Fibroblast of villous mesenchyme (primary cell): Measurements from ENCODE around the gene PTGER2. TPM values are rescaled to one million over a fixed set of nuclear protein-coding genes. Genes with fewer than 3 reads are reported as not detected.

Experiments used
- DNase-seq: peaks from one replicate; pipeline ENCODE4 v3.0.0-alpha.2; 2010; ENCODE audit warnings: low read depth
- H3K4me3 ChIP-seq: 2 replicates; pipeline ENCODE4 v1.5.1; 2011; ENCODE audit warnings: low read depth, mild to moderate bottlenecking, low read length
- total RNA-seq: library from RNA; depleted of rRNA; stranded (reverse); fragments of >200 nt; gene quantifications from 2 replicates; pipeline ENCODE4 v1.2.3, GENCODE V29; 2012
- TF ChIP-seq, protein P1 (sequence below): IDR thresholded peaks from 2 replicates; pipeline ENCODE4 v1.5.1; 2012; ENCODE audit warnings: low read depth, mild to moderate bottlenecking, low read length; ENCODE audit not compliant: insufficient read depth

The PTGER2 gene, protein sequence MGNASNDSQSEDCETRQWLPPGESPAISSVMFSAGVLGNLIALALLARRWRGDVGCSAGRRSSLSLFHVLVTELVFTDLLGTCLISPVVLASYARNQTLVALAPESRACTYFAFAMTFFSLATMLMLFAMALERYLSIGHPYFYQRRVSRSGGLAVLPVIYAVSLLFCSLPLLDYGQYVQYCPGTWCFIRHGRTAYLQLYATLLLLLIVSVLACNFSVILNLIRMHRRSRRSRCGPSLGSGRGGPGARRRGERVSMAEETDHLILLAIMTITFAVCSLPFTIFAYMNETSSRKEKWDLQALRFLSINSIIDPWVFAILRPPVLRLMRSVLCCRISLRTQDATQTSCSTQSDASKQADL
- 1.3 and 5.2 TPM in 2 replicates for total RNA-seq

DNA sequence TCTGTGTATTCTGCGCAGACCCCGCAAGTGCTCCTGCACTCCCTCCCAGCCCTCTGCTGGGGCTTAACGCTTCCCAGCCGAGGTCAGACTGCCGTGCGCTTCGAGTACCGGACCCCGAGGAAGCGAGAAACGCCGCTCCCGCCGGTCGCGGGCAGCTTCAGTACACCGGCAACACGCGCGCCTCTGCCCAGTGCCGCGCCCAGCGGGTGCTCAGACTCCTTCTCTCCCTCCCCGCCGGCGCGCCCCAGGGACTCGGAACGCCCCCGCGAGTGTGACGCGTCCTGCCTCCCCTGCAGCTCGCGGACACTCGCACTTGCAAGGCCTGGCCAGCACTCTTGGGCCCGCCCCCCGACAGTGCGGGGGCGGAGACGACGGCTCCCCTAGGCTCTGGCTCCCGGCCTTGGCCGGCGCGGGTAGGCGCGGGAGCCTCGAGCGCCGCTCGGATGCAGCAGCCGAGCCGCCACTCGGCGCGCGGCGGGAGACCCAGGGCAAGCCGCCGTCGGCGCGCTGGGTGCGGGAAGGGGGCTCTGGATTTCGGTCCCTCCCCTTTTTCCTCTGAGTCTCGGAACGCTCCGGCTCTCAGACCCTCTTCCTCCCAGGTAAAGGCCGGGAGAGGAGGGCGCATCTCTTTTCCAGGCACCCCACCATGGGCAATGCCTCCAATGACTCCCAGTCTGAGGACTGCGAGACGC lies at the start of gene PTGER2:
PTGER2 (plus strand) TSS at position 410 of the 692 bp plus-strand sequence; CDS start at position 647, 237 bp downstream.
- peak within 1 kb of the TSS; percentile 95 for H3K4me3 ChIP-seq
- TF ChIP-seq, protein P1, sequence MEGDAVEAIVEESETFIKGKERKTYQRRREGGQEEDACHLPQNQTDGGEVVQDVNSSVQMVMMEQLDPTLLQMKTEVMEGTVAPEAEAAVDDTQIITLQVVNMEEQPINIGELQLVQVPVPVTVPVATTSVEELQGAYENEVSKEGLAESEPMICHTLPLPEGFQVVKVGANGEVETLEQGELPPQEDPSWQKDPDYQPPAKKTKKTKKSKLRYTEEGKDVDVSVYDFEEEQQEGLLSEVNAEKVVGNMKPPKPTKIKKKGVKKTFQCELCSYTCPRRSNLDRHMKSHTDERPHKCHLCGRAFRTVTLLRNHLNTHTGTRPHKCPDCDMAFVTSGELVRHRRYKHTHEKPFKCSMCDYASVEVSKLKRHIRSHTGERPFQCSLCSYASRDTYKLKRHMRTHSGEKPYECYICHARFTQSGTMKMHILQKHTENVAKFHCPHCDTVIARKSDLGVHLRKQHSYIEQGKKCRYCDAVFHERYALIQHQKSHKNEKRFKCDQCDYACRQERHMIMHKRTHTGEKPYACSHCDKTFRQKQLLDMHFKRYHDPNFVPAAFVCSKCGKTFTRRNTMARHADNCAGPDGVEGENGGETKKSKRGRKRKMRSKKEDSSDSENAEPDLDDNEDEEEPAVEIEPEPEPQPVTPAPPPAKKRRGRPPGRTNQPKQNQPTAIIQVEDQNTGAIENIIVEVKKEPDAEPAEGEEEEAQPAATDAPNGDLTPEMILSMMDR = no peak
- peak; percentile 98 for DNase-seq

DNA sequence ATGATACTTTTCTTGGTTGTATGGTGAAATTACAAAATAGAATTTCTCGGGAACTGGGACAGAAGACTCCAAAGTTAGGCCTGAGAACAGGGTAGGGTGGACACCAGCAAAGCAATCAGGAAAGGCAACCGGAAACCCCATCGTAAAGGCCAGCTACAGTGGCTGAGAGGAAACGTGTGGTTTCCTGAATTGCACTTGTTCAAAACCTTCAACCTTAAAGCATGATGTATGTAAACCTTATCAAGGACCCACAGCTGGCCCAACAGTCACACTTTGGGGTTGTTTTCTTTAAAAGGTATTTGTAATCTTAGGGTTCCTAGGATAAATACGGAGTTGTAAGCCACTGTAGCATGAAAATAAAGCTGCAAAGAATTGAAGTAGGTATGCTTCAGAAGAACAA lies 48.9 kb upstream of the PTGER2 start:
- H3K4me3 ChIP-seq = no peak overlapping the region
- no peak for DNase-seq
- TF ChIP-seq, protein P1 = no peak

DNA sequence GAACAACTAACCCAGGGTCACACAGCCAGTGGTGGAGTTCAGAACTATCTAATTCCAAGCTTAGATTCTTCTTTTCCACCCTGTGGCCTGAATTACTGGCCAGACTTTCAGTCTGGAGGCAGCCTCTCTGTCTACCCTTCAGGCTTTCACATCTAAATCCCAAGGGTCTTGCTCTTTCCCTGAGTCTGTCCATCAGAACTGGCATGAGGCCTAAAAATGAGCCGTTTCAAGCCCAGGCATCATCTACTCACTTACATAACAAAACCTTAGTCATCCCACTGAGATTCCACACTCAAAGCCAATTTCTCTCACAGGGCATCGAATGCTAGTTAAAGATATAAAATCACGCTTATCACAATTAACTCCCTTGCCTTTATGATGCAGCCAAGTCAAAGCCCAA lies 47.9 kb upstream of the PTGER2 start:
- peak; percentile 47 for DNase-seq
- TF ChIP-seq, protein P1 = no peak
- H3K4me3 ChIP-seq = no peak overlapping the region

DNA sequence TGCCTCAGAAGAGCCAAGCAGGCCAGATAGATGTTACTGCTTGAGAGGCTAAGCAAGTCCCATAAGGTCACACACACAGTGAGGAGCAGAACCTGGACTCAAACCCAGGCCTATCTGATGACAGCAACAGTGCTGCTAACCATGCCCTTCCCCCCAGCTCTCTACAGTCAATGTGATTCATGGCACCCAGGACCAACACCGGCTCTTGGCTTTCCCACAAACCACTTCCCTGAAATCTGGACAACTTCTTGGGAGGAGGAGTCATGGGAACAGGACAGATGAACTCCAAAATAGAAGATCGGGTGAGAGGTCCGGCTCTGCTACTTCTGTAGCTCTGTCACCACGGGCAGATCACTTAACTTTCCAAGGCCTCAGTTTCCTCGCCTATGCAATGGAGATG lies 47.3 kb upstream of the PTGER2 start:
- TF ChIP-seq, protein P1 = no peak
- no peak for DNase-seq
- no peak overlapping the region for H3K4me3 ChIP-seq

DNA sequence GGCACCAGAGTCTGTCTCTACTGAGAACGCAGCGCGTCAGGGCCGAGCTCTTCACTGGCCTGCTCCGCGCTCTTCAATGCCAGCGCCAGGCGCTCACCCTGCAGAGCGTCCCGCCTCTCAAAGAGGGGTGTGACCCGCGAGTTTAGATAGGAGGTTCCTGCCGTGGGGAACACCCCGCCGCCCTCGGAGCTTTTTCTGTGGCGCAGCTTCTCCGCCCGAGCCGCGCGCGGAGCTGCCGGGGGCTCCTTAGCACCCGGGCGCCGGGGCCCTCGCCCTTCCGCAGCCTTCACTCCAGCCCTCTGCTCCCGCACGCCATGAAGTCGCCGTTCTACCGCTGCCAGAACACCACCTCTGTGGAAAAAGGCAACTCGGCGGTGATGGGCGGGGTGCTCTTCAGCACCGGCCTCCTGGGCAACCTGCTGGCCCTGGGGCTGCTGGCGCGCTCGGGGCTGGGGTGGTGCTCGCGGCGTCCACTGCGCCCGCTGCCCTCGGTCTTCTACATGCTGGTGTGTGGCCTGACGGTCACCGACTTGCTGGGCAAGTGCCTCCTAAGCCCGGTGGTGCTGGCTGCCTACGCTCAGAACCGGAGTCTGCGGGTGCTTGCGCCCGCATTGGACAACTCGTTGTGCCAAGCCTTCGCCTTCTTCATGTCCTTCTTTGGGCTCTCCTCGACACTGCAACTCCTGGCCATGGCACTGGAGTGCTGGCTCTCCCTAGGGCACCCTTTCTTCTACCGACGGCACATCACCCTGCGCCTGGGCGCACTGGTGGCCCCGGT lies 46.4 kb upstream of the PTGER2 start, which contains the start of gene PTGDR:
PTGDR (plus strand) TSS at position 198 of the 778 bp plus-strand sequence; CDS start at position 315, 117 bp downstream.
- peak; percentile 23 for DNase-seq
- peak within 1 kb of the TSS; percentile 41 for H3K4me3 ChIP-seq
- TF ChIP-seq, protein P1 = no peak

DNA sequence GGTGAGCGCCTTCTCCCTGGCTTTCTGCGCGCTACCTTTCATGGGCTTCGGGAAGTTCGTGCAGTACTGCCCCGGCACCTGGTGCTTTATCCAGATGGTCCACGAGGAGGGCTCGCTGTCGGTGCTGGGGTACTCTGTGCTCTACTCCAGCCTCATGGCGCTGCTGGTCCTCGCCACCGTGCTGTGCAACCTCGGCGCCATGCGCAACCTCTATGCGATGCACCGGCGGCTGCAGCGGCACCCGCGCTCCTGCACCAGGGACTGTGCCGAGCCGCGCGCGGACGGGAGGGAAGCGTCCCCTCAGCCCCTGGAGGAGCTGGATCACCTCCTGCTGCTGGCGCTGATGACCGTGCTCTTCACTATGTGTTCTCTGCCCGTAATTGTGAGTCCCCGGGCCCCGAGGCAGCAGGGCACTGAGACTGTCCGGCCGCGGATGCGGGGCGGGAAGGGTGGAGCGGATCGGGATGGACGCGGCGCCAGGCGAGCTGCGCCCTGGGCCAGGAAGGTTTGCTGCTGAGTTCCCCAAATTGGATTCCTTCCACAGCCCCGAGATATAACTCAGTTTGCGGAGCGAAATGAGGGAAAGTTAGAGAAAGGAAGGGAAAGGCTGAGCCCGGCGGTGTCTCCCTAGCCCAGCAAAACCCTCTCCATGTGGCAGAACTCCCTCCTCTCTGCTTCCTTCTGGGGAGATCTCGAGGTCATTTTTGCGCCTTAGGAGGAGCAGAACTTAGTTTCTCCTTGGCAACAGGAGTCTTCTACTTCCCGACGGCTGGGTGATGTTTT lies 45.6 kb upstream of the PTGER2 start:
- peak overlapping the region; percentile 41 for H3K4me3 ChIP-seq
- peak; percentile 30 for DNase-seq
- TF ChIP-seq, protein P1 = no peak
